ACC112 (cell line): ENCODE measurements around the gene SERPINB10.

Source experiments
- H2AFZ ChIP-seq: fragments of 200-600 bp; sonication (generic); one replicate; pipeline ENCODE4 v1.6.0; 2017; ENCODE audit warnings: antibody characterized with exemption, low read length; ENCODE audit not compliant: unreplicated experiment
- H3K27ac ChIP-seq: fragments of 200-600 bp; sonication (generic); 2 replicates; pipeline ENCODE4 v1.5.1; 2014; ENCODE audit warnings: low read depth, mild to moderate bottlenecking, antibody characterized with exemption, low read length, moderate library complexity
- H3K27me3 ChIP-seq: fragments of 200-600 bp; sonication (generic); 2 replicates; pipeline ENCODE4 v1.6.1; 2014; ENCODE audit warnings: mild to moderate bottlenecking, antibody characterized with exemption, low read length, moderate library complexity, mixed read lengths; ENCODE audit not compliant: insufficient read depth
- H3K36me3 ChIP-seq: fragments of 200-600 bp; sonication (generic); 2 replicates; pipeline ENCODE4 v1.6.1; 2016; ENCODE audit warnings: mild to moderate bottlenecking, antibody characterized with exemption, low read length, moderate library complexity, mixed read lengths; ENCODE audit not compliant: insufficient read depth
- H3K4me1 ChIP-seq: fragments of 200-600 bp; sonication (generic); one replicate; pipeline ENCODE4 v1.6.1; 2016; ENCODE audit warnings: low read length, mixed read lengths; ENCODE audit not compliant: insufficient read depth, unreplicated experiment, control insufficient read depth
- H3K4me3 ChIP-seq: fragments of 200-600 bp; sonication (generic); 2 replicates; pipeline ENCODE4 v1.5.1; 2014; ENCODE audit warnings: mild to moderate bottlenecking, low read depth, low read length
- H3K79me2 ChIP-seq: fragments of 200-600 bp; sonication (generic); one replicate; pipeline ENCODE4 v1.6.0; 2016; ENCODE audit warnings: low read length; ENCODE audit not compliant: control insufficient read depth, unreplicated experiment, insufficient read depth

The SERPINB10 gene

DNA sequence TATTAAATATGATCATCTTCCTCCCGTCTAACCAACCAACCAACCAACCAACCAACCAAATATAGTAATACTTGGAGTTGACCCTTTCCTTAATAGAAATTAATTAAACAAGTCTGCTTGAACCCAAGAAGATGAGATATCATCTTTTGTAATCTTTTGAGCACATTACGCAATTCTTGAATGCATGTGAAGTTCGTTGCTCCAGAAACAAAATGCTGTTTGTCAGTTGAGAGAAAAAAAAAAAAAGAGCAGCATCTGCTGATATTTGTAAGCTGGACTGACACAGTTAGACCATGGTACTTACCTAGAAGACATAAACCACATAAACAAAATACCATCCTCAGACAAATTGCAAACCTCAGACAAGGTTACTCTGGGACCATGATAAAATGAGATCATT lies 29.4 kb upstream of the SERPINB10 start:
- Histone ChIP-seq H3K27me3 (no peaks in the 10 kb centered on the region), H2AFZ (no peak overlapping the region)

GRCh38 chr18:63878925-63879324 lies 28.8 kb upstream of the SERPINB10 start:
- Histone ChIP-seq H3K27ac (peak overlapping the region; percentile 68), H3K4me1 (peaks cover 53% of the 10 kb centered on the region), H3K4me3 (no peak overlapping the region), H3K36me3 (no peaks in the 10 kb centered on the region), H3K27me3 (no peaks in the 10 kb centered on the region), H3K79me2 (no peaks in the 10 kb centered on the region), H2AFZ (peak overlapping the region; percentile 40)

More for the DNA sequence above, 29.4 kb upstream of the SERPINB10 start:
- Histone ChIP-seq H3K27ac (peak overlapping the region; percentile 68), H3K79me2 (no peaks in the 10 kb centered on the region), H3K36me3 (no peaks in the 10 kb centered on the region), H3K4me1 (peaks cover 47% of the 10 kb centered on the region), H3K4me3 (no peak overlapping the region)

GRCh38 chr18:63879709-63880108 lies 28.0 kb upstream of the SERPINB10 start:
- Histone ChIP-seq H3K4me1 (peaks cover 53% of the 10 kb centered on the region), H3K4me3 (no peak overlapping the region), H2AFZ (no peak overlapping the region), H3K27ac (peak overlapping the region; percentile 16; the same call in 1 of the 2 replicates), H3K79me2 (no peaks in the 10 kb centered on the region), H3K27me3 (no peaks in the 10 kb centered on the region), H3K36me3 (no peaks in the 10 kb centered on the region)

- no peak overlapping the region for H3K4me3 ChIP-seq
- peak overlapping the region; percentile 92 for H3K27ac ChIP-seq
- no peaks in the 10 kb centered on the region for H3K27me3 ChIP-seq
- H3K79me2 ChIP-seq: no peaks in the 10 kb centered on the region
- no peak overlapping the region for H2AFZ ChIP-seq
- H3K36me3 ChIP-seq: no peaks in the 10 kb centered on the region
- H3K4me1 ChIP-seq: peaks cover 53% of the 10 kb centered on the region
These were observed 25.9 kb upstream of the SERPINB10 start for GRCh38 chr18:63881851-63882250.

GRCh38 chr18:63882333-63883141 lies 25.2 kb upstream of the SERPINB10 start:
- Histone ChIP-seq H3K4me3 (peak overlapping the region; percentile 1; the same call in 1 of the 2 replicates), H2AFZ (no peak overlapping the region), H3K27ac (peak overlapping the region; percentile 92)

DNA sequence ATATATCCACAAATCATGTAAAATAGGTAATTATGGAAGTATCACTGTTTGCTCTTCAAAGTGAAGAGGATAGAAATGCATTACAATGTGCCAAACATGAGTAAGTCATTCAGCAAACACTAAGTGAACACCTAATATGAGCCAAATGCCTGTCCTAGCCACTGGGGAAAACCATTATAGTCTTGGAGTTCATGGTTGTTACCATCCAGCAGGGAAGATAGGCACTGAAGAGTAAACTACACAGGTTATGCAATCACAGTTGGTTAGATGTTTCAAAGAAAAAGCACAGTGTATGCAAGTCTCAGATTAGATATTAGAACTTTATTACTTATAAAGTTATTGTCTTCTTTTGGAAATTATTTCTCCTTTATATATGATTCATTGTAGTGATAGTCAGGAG lies 24.1 kb upstream of the SERPINB10 start:
- Histone ChIP-seq H3K27ac (peak overlapping the region; percentile 92), H3K4me3 (no peak overlapping the region), H3K79me2 (no peaks in the 10 kb centered on the region), H3K4me1 (peaks cover 46% of the 10 kb centered on the region), H3K27me3 (no peaks in the 10 kb centered on the region), H2AFZ (no peak overlapping the region), H3K36me3 (no peaks in the 10 kb centered on the region)

More at GRCh38 chr18:63882333-63883141, 25.2 kb upstream of the SERPINB10 start:
- no peaks in the 10 kb centered on the region for H3K79me2 ChIP-seq
- no peaks in the 10 kb centered on the region for H3K27me3 ChIP-seq
- H3K36me3 ChIP-seq: no peaks in the 10 kb centered on the region
- peaks cover 53% of the 10 kb centered on the region for H3K4me1 ChIP-seq

DNA sequence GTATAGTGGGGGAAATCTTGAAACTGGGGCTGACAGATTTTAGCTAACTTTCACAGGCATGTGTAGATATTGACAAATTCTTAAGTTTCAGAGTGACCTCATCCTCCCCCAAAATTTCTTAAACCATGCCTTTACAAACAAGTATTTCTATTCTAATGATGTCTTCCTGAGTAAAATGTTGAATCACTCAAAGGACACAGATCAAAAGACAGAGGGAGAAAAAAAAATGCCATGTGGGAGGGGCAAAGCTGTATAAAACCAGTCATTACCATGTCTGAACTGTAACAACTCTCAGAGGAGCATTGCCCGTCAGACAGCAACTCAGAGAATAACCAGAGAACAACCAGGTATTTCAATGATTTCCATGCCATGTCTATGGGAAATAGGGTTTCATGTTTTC lies 20.3 kb upstream of the SERPINB10 start, which contains the start of gene SERPINB2:
Gene SERPINB2, plus strand, starts transcription at position 282 of the 400 bp plus-strand sequence. CDS start 3,740 bp downstream, outside the sequence.
- Histone ChIP-seq H3K4me1 (peaks cover 14% of the 10 kb centered on the region), H3K36me3 (no peaks in the 10 kb centered on the region), H2AFZ (no peak within 1 kb of the TSS), H3K27ac (no peak within 1 kb of the TSS), H3K27me3 (no peaks in the 10 kb centered on the region), H3K4me3 (no peak within 1 kb of the TSS), H3K79me2 (no peaks in the 10 kb centered on the region)

- no peaks in the 10 kb centered on the region for H3K36me3 ChIP-seq
- H3K27me3 ChIP-seq: no peaks in the 10 kb centered on the region
- H3K79me2 ChIP-seq: no peaks in the 10 kb centered on the region
- H3K27ac ChIP-seq: no peak overlapping the region
- no peak overlapping the region for H3K4me3 ChIP-seq
- H3K4me1 ChIP-seq: peaks cover 3% of the 10 kb centered on the region
- no peak overlapping the region for H2AFZ ChIP-seq
These were observed 19.1 kb upstream of the SERPINB10 start for GRCh38 chr18:63888470-63889190.

- Histone ChIP-seq H2AFZ (no peak overlapping the region), H3K79me2 (no peaks in the 10 kb centered on the region), H3K27ac (no peak overlapping the region), H3K4me3 (no peak overlapping the region), H3K27me3 (no peaks in the 10 kb centered on the region), H3K4me1 (no peaks in the 10 kb centered on the region), H3K36me3 (no peaks in the 10 kb centered on the region)
These were observed 18.1 kb upstream of the SERPINB10 start for GRCh38 chr18:63889626-63890025.

- no peaks in the 10 kb centered on the region for H3K79me2 ChIP-seq
- H3K4me1 ChIP-seq: no peaks in the 10 kb centered on the region
- no peaks in the 10 kb centered on the region for H3K27me3 ChIP-seq
- H3K36me3 ChIP-seq: no peaks in the 10 kb centered on the region
- H3K4me3 ChIP-seq: no peak overlapping the region
- H3K27ac ChIP-seq: no peak overlapping the region
- H2AFZ ChIP-seq: no peak overlapping the region
These were observed 17.4 kb upstream of the SERPINB10 start for GRCh38 chr18:63890237-63890949.
